ENCODE data around the gene CNNM3. TPM values are rescaled to one million over a fixed set of nuclear protein-coding genes. Genes with fewer than 3 reads are reported as not detected.

The CNNM3 gene
- total RNA-seq, 1 experiment from 2014 or later = 62.5 TPM

- BruUV-seq (replicated peaks) = no TSS peak
- no peak overlapping the region for H3K27ac Mint-ChIP-seq (ENCODE audit: unreplicated experiment)
- POLR2A ChIA-PET = no interaction called here
- peaks cover 1% of the 10 kb centered on the region for H3K4me1 Mint-ChIP-seq (ENCODE audit: low read depth, unreplicated experiment)
- H3K36me3 Mint-ChIP-seq (ENCODE audit: insufficient read depth, unreplicated experiment) = no peaks in the 10 kb centered on the region
- H3K27me3 Mint-ChIP-seq (ENCODE audit: insufficient read depth, unreplicated experiment) = no peaks in the 10 kb centered on the region
- peak; percentile 65 to 75 for DNase-seq
- Histone ChIP-seq H3K27me3 (replicated peaks; ENCODE audit: control insufficient read depth, insufficient read depth, low read length) (no peaks in the 10 kb centered on the region), H3K4me3 (ENCODE audit: low read depth, low read length) (no peak overlapping the region), H3K36me3 (ENCODE audit: control insufficient read depth, insufficient read depth, low read length) (peaks cover 10% of the 10 kb centered on the region), H3K4me1 (no peaks in the 10 kb centered on the region), H3K9me3 (no peaks in the 10 kb centered on the region)
- CTCF ChIA-PET = interaction anchor here (0.6 to 1.3 kb wide), 6 partner anchors 10 to 68 kb away, joined by 3 to 10 read pairs (median 3); partner anchors contain the start of gene CNNM3
- TF ChIP-seq, protein P1, sequence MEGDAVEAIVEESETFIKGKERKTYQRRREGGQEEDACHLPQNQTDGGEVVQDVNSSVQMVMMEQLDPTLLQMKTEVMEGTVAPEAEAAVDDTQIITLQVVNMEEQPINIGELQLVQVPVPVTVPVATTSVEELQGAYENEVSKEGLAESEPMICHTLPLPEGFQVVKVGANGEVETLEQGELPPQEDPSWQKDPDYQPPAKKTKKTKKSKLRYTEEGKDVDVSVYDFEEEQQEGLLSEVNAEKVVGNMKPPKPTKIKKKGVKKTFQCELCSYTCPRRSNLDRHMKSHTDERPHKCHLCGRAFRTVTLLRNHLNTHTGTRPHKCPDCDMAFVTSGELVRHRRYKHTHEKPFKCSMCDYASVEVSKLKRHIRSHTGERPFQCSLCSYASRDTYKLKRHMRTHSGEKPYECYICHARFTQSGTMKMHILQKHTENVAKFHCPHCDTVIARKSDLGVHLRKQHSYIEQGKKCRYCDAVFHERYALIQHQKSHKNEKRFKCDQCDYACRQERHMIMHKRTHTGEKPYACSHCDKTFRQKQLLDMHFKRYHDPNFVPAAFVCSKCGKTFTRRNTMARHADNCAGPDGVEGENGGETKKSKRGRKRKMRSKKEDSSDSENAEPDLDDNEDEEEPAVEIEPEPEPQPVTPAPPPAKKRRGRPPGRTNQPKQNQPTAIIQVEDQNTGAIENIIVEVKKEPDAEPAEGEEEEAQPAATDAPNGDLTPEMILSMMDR (IDR thresholded peaks at IDR 0.05; ENCODE audit: insufficient read depth in 1 of 2, low read depth in 1 of 2, low read length in 1 of 2, severe bottlenecking in 1 of 2, unreplicated experiment in 1 of 2) = peak; percentile 86 to 89
- intact Hi-C loops (cut with micrococcal nuclease; ENCODE audit: unreplicated experiment) = loop anchor here (5.0 kb wide), 2 partner anchors 39 to 199 kb away; partner anchors contain the start of gene CNNM4
- H3K9me3 Mint-ChIP-seq (ENCODE audit: unreplicated experiment) = no peaks in the 10 kb centered on the region
- no peak overlapping the region for H3K4me3 Mint-ChIP-seq (ENCODE audit: unreplicated experiment)
Measured at GRCh38 chr2:96801005-96801785, 14.9 kb upstream of the CNNM3 start.

DNA sequence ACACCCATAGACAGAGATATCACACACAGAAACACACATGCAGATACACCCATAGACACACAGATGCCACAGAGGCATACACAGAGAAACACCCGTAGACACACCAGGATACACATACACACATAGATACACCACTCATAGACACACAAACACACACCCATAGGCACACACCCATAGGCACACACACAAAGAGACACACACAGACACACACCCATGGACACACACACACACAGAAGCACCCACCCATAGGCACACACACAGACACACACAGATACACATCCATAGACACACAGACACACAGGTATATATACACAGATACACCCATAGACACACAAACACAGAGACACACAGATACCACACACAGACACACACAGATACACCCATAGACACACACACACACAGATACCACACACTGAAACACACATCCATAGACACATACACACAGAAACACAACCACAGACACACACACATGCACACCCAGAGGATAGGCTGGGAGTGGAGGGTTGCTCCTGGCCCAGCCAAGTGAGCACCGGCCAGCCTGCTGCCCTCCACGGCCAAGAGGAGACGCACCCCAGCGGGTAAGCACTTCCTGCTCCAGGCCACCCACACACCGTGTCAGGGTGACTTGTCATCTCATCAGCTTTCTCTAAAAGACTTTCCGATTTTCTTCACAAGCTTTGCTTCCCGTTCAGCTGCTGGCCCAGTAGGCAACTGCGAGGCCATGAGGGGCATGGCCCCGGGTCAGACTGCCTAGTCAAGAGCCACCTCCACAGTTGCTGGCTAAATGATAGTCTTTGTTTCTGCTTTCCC is 14.1 kb upstream of the CNNM3 start:
- no peak for DNase-seq
- H3K27me3 ChIP-seq (replicated peaks; ENCODE audit: control insufficient read depth, insufficient read depth, low read length) = no peaks in the 10 kb centered on the region
- intact Hi-C loops (cut with micrococcal nuclease; ENCODE audit: unreplicated experiment) = loop anchor here (5.0 kb wide), 2 partner anchors 40 to 200 kb away; partner anchors contain the start of gene CNNM4
- no peaks in the 10 kb centered on the region for H3K27me3 Mint-ChIP-seq (ENCODE audit: insufficient read depth, unreplicated experiment)
- H3K9me3 Mint-ChIP-seq (ENCODE audit: unreplicated experiment) = no peaks in the 10 kb centered on the region
- no peaks in the 10 kb centered on the region for H3K9me3 ChIP-seq
- peaks cover 6% of the 10 kb centered on the region for H3K4me1 Mint-ChIP-seq (ENCODE audit: low read depth, unreplicated experiment)
- TSS peak; percentile 39 for BruUV-seq (replicated peaks)
- CTCF ChIA-PET = no interaction called here
- H3K4me3 ChIP-seq (ENCODE audit: low read depth, low read length) = no peak overlapping the region
- H3K4me1 ChIP-seq = no peaks in the 10 kb centered on the region
- H3K36me3 Mint-ChIP-seq (ENCODE audit: insufficient read depth, unreplicated experiment) = no peaks in the 10 kb centered on the region
- POLR2A ChIA-PET = no interaction called here
- H3K4me3 Mint-ChIP-seq (ENCODE audit: unreplicated experiment) = no peak overlapping the region
- TF ChIP-seq, protein P1 (IDR thresholded peaks at IDR 0.05; ENCODE audit: insufficient read depth in 1 of 2, low read depth in 1 of 2, low read length in 1 of 2, severe bottlenecking in 1 of 2, unreplicated experiment in 1 of 2) = no peak
- H3K27ac Mint-ChIP-seq (ENCODE audit: unreplicated experiment) = no peak overlapping the region
- H3K36me3 ChIP-seq (ENCODE audit: control insufficient read depth, insufficient read depth, low read length) = peaks cover 10% of the 10 kb centered on the region

- Mint-ChIP-seq H3K4me3 (ENCODE audit: unreplicated experiment) (no peak overlapping the region), H3K27ac (ENCODE audit: unreplicated experiment) (no peak overlapping the region), H3K9me3 (ENCODE audit: unreplicated experiment) (no peaks in the 10 kb centered on the region), H3K4me1 (ENCODE audit: low read depth, unreplicated experiment) (peaks cover 6% of the 10 kb centered on the region), H3K27me3 (ENCODE audit: insufficient read depth, unreplicated experiment) (no peaks in the 10 kb centered on the region), H3K36me3 (ENCODE audit: insufficient read depth, unreplicated experiment) (no peaks in the 10 kb centered on the region)
- ChIA-PET CTCF (no interaction called here), POLR2A (no interaction called here)
- no peaks in the 10 kb centered on the region for H3K9me3 ChIP-seq
- no peaks in the 10 kb centered on the region for H3K27me3 ChIP-seq (replicated peaks; ENCODE audit: control insufficient read depth, insufficient read depth, low read length)
- no peak overlapping the region for H3K4me3 ChIP-seq (ENCODE audit: low read depth, low read length)
- intact Hi-C loops (cut with micrococcal nuclease; ENCODE audit: unreplicated experiment) = loop anchor here (5.0 kb wide), 2 partner anchors 40 to 200 kb away; partner anchors contain the start of gene CNNM4
- no TSS peak for BruUV-seq (replicated peaks)
- peaks cover 10% of the 10 kb centered on the region for H3K36me3 ChIP-seq (ENCODE audit: control insufficient read depth, insufficient read depth, low read length)
- DNase-seq = no peak
- H3K4me1 ChIP-seq = no peaks in the 10 kb centered on the region
- TF ChIP-seq, protein P1 (IDR thresholded peaks at IDR 0.05; ENCODE audit: insufficient read depth in 1 of 2, low read depth in 1 of 2, low read length in 1 of 2, severe bottlenecking in 1 of 2, unreplicated experiment in 1 of 2) = no peak
Measured at GRCh38 chr2:96802721-96803120, 13.3 kb upstream of the CNNM3 start.
